Measurements from ENCODE around the gene RPS6KL1.

The RPS6KL1 gene

GRCh38 chr14:74952180-74952665 is 29.2 kb upstream of the RPS6KL1 start:
- no peaks in the 10 kb centered on the region for H3K79me2 ChIP-seq (ENCODE audit: low read length)
- H3K9ac ChIP-seq (ENCODE audit: low read length), result no peak overlapping the region
- TF ChIP-seq EZH2phosphoT487 (IDR thresholded peaks at IDR 0.05; ENCODE audit: low read length), result no peak
- no peak for TF ChIP-seq CTCF (IDR thresholded peaks at IDR 0.05; ENCODE audit: low read length)
- no peak for TF ChIP-seq EZH2 (optimal IDR thresholded peaks at IDR 0.05; ENCODE audit: low read depth, low read length)
- no peak overlapping the region for H2AFZ ChIP-seq (ENCODE audit: low read length)
- no peak overlapping the region for H3K4me2 ChIP-seq (ENCODE audit: low read depth, low read length)
- H3F3A ChIP-seq (ENCODE audit: insufficient read depth, low read length), result no peaks in the 10 kb centered on the region
- H3K36me3 ChIP-seq (replicated peaks; ENCODE audit: insufficient read depth, low read length), result no peaks in the 10 kb centered on the region
- no peaks in the 10 kb centered on the region for H3K9me3 ChIP-seq (replicated peaks; ENCODE audit: insufficient read depth, low read length)
- no peak overlapping the region for H3K27ac ChIP-seq (ENCODE audit: low read length)
- H3K4me1 ChIP-seq (ENCODE audit: low read length), result no peaks in the 10 kb centered on the region
- DNase-seq, result no peak
- no peaks in the 10 kb centered on the region for H3K9me2 ChIP-seq (replicated peaks; ENCODE audit: insufficient read depth, low read length)
- H3K27me3 ChIP-seq (replicated peaks; ENCODE audit: insufficient read depth, low read length), result no peaks in the 10 kb centered on the region
- H3K4me3 ChIP-seq (ENCODE audit: low read length), result no peak overlapping the region
- no peaks in the 10 kb centered on the region for H4K20me1 ChIP-seq (ENCODE audit: insufficient read depth, low read length)

- Histone ChIP-seq H3K4me3 (ENCODE audit: low read length) (no peak overlapping the region), H3K4me1 (ENCODE audit: low read length) (no peaks in the 10 kb centered on the region)
Measured at GRCh38 chr14:74951443-74952179, 28.6 kb upstream of the RPS6KL1 start.

GRCh38 chr14:74950795-74951442 is 27.9 kb upstream of the RPS6KL1 start:
- H3K36me3 ChIP-seq (replicated peaks; ENCODE audit: insufficient read depth, low read length), result no peaks in the 10 kb centered on the region
- no peak for TF ChIP-seq EZH2phosphoT487 (IDR thresholded peaks at IDR 0.05; ENCODE audit: low read length)
- TF ChIP-seq EZH2 (optimal IDR thresholded peaks at IDR 0.05; ENCODE audit: low read depth, low read length), result no peak
- TF ChIP-seq CTCF (IDR thresholded peaks at IDR 0.05; ENCODE audit: low read length), result no peak

More at GRCh38 chr14:74951443-74952179, 28.6 kb upstream of the RPS6KL1 start:
- Histone ChIP-seq H3K9ac (ENCODE audit: low read length) (no peak overlapping the region), H3K27me3 (replicated peaks; ENCODE audit: insufficient read depth, low read length) (no peaks in the 10 kb centered on the region), H4K20me1 (ENCODE audit: insufficient read depth, low read length) (no peaks in the 10 kb centered on the region), H3K79me2 (ENCODE audit: low read length) (no peaks in the 10 kb centered on the region), H3K27ac (ENCODE audit: low read length) (no peak overlapping the region), H3K9me3 (replicated peaks; ENCODE audit: insufficient read depth, low read length) (no peaks in the 10 kb centered on the region), H3K36me3 (replicated peaks; ENCODE audit: insufficient read depth, low read length) (no peaks in the 10 kb centered on the region), H3K9me2 (replicated peaks; ENCODE audit: insufficient read depth, low read length) (no peaks in the 10 kb centered on the region), H2AFZ (ENCODE audit: low read length) (no peak overlapping the region), H3F3A (ENCODE audit: insufficient read depth, low read length) (no peaks in the 10 kb centered on the region), H3K4me2 (ENCODE audit: low read depth, low read length) (no peak overlapping the region)
- no peak for DNase-seq
- TF ChIP-seq CTCF (IDR thresholded peaks at IDR 0.05; ENCODE audit: low read length) (no peak), EZH2phosphoT487 (IDR thresholded peaks at IDR 0.05; ENCODE audit: low read length) (no peak), EZH2 (optimal IDR thresholded peaks at IDR 0.05; ENCODE audit: low read depth, low read length) (no peak)

More at GRCh38 chr14:74950795-74951442, 27.9 kb upstream of the RPS6KL1 start:
- H3K9ac ChIP-seq (ENCODE audit: low read length), result no peak overlapping the region
- no peaks in the 10 kb centered on the region for H3K9me2 ChIP-seq (replicated peaks; ENCODE audit: insufficient read depth, low read length)
- H3K4me2 ChIP-seq (ENCODE audit: low read depth, low read length), result no peak overlapping the region
- no peaks in the 10 kb centered on the region for H3K9me3 ChIP-seq (replicated peaks; ENCODE audit: insufficient read depth, low read length)
- H3K27ac ChIP-seq (ENCODE audit: low read length), result no peak overlapping the region
- H3F3A ChIP-seq (ENCODE audit: insufficient read depth, low read length), result no peaks in the 10 kb centered on the region
- no peaks in the 10 kb centered on the region for H3K27me3 ChIP-seq (replicated peaks; ENCODE audit: insufficient read depth, low read length)
- H2AFZ ChIP-seq (ENCODE audit: low read length), result no peak overlapping the region
- H3K4me3 ChIP-seq (ENCODE audit: low read length), result no peak overlapping the region
- H3K4me1 ChIP-seq (ENCODE audit: low read length), result no peaks in the 10 kb centered on the region
- H3K79me2 ChIP-seq (ENCODE audit: low read length), result no peaks in the 10 kb centered on the region
- H4K20me1 ChIP-seq (ENCODE audit: insufficient read depth, low read length), result no peaks in the 10 kb centered on the region
- DNase-seq, result no peak
